Measurements from ENCODE around the gene SIAE.

SIAE gene, protein sequence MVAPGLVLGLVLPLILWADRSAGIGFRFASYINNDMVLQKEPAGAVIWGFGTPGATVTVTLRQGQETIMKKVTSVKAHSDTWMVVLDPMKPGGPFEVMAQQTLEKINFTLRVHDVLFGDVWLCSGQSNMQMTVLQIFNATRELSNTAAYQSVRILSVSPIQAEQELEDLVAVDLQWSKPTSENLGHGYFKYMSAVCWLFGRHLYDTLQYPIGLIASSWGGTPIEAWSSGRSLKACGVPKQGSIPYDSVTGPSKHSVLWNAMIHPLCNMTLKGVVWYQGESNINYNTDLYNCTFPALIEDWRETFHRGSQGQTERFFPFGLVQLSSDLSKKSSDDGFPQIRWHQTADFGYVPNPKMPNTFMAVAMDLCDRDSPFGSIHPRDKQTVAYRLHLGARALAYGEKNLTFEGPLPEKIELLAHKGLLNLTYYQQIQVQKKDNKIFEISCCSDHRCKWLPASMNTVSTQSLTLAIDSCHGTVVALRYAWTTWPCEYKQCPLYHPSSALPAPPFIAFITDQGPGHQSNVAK

DNA sequence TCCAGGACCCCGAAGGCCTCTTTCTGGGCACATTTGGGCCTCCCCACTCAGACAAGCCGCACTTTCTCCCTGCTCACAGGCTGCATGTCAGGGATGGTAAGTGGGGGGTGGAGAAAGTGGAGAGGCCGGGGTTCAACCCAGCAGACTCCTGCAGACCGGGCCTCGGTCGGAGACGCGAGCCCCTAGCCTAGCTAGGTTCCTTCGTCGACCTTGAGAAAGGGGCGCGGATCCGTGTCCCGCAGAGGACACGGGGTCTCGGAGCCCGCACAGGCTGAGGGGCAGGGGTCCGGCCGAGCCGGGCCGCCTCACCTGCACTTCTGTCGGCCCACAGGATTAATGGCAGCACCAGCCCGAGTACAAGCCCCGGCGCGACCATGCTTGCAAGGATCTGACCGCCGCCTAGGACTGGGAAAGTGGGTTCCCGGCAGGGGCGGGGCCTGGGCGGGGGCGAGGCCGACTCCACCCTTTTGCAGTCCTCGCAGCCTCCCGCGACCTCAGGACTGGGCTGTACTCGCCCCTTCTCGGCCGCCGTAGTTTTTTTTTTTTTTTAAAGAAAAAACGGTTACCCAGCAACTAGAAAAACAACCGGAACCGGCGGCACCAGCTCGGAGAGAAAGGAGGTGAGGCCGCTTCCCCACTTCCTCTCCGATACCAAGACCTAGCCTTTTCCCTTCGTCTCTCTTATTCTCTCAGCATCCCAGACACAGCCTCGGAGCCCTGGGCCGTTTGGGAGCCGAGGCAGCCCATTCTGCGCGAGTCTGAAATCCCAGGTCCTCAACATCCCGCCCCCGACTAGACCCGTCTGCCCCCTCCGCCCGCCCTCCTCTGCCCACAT is at the start of gene SIAE, which contains the start of gene SPA17:
SIAE (minus strand) TSS at position 407 of the 835 bp plus-strand sequence; CDS start at position 376, 31 bp downstream.
SPA17 (plus strand) TSS at position 572 of the 835 bp plus-strand sequence. CDS start 1,361 bp downstream, outside the sequence.
- DNase-seq (ENCODE audit: low read depth in 2 of 2, low spot score in 1 of 2) = peak; percentile 53 to 70

- DNase-seq (ENCODE audit: low read depth in 2 of 2, low spot score in 1 of 2) = no peak
Observed at GRCh38 chr11:124722176-124722575, 48.6 kb upstream of the SIAE start.

DNA sequence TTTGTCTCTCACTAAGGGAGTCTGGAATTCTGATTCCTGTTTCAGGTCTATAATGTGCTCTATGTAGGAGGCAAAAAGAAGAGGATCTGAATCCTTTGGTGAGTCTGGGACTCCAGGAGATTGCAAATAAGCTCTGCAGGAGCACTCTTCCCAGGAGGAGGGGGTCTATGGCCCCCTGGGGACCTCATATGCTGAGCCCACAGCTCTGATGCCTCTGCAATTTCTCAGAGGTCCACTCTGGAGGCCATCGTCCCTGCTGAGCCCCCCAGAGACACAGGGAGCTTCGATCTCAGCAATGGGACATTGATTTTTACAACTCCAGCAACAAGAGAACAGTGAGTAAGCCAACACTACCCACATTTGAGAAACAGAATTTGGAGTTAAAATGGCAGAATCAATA is 46.0 kb upstream of the SIAE start:
- DNase-seq (ENCODE audit: low read depth in 2 of 2, low spot score in 1 of 2) = no peak

DNA sequence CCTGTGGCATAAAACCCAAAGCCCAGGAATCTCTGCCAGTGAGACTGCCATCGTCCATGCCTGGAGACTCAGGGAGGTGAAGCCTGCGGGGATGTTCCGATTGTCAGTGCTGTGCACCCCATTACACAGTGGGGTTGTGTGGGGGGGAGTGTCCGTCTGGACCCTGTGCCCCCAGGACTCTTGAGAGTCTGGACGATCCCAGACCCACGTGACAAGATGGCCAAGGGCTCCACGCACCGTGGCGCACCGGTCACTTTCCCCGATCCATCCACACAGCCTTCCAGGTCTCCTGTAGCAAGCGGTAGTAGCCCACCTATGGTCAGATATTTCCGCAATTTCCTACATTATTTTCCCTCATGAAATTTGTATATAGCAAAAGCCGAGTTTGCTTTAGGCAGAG is 45.3 kb upstream of the SIAE start:
- no peak for DNase-seq (ENCODE audit: low read depth in 2 of 2, low spot score in 1 of 2)

DNA sequence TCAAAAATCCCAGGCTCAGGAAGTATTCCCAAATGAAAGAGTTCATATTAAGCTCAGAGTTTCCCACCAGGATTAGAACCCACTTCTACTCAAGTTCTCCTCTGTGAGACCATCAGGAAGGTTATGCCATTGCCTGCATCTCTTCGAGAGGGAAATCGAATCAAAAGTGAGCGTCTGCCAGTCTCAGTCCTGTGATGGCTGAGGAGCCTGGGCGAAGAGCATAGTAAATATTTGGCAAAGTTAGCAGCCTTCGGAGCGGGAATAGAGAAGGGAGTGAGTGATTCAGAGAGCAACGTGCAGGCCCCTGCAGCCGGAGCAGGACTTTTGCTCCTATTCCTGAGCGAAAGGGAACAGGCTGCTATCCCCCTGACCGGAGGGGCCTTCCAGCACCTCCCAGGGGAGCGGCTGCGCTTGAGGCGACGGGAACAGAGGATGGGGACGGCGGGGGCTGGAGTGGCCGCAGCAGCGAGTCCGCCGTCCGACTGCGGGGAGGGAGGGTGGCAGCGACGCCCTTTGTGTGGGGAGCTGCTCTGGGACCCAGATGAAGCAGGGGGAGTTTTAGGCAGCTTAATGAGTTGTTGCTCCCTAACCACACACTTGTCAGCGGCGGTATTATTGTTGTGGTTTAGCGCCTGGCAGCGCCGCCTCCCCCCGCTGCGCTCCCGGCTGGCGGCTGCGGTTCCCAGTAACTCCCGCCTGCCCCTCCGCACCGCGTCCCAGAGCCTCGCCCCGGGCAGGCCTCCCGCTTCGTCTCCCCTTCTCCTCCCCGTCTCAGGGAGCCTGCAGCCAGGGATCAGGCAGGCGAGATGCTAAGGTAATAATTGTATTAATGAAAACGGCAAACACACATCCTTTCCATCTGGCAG is 44.5 kb upstream of the SIAE start:
- no peak for DNase-seq (ENCODE audit: low read depth in 2 of 2, low spot score in 1 of 2)

GRCh38 chr11:124717421-124717785 is 43.9 kb upstream of the SIAE start:
- no peak for DNase-seq (ENCODE audit: low read depth in 2 of 2, low spot score in 1 of 2)

GRCh38 chr11:124716591-124716990 is 43.1 kb upstream of the SIAE start:
- no peak for DNase-seq (ENCODE audit: low read depth in 2 of 2, low spot score in 1 of 2)

DNA sequence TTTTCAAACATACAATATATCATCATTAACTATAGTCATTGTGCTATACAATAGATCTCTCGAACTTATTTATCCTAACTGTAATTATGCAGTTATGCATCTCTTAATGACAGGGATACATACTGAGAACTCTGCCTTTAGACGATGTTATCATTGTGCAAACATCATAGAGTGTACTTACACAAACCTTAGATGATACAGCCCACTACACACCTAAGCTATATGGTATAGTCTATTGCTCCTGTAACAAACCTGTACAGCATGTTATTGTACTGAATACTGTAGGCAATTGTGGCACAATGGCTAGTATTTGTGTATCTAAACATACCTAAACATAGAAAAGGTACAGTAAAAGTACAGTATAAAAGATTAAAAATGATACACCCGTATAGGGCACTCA is 38.9 kb upstream of the SIAE start:
- no peak for DNase-seq (ENCODE audit: low read depth in 2 of 2, low spot score in 1 of 2)

DNA sequence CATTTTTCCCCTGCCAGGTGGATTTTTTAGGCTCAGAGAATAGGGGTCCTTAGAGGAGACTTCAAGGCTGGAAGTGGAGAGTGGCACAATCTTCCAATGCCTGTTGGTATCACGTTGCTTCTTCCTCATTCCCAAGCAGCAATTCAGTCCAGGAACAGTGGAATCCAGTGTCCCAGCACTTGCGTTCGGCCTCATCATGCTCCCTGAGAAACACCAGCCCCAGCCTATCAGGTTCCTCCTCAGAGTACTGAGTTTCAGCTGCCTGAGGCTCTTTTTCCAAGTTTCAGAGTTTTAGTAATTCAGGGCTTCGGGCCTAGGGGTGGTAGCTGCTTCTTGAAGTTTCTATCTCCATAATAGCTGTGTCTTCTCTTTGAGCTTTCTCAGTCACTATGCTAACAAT is 34.3 kb upstream of the SIAE start:
- no peak for DNase-seq (ENCODE audit: low read depth in 2 of 2, low spot score in 1 of 2)

GRCh38 chr11:124700028-124700427 is 26.5 kb upstream of the SIAE start:
- DNase-seq (ENCODE audit: low read depth in 2 of 2, low spot score in 1 of 2) = no peak

GRCh38 chr11:124699547-124699946 is 26.0 kb upstream of the SIAE start:
- no peak for DNase-seq (ENCODE audit: low read depth in 2 of 2, low spot score in 1 of 2)

DNA sequence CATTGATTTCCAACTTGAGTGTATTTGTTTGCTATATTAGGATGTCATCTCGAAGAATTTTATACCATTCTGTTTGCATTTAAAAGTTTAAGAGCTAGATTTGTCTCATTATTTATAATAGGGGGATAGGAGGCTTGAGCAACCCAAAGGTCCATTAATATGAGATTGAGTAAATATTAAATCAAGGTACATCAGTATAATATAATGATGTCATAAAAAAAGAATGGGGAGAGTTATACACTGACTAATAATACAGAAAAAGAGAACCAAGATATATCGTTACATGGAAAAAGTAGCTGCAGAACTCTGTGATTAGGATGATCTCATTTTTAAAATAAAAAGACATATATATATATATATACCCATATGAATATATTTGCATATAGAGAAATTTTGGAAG is 19.6 kb upstream of the SIAE start:
- no peak for DNase-seq (ENCODE audit: low read depth in 2 of 2, low spot score in 1 of 2)

GRCh38 chr11:124682443-124682842 is 8.9 kb upstream of the SIAE start:
- DNase-seq (ENCODE audit: low read depth in 2 of 2, low spot score in 1 of 2) = no peak

DNA sequence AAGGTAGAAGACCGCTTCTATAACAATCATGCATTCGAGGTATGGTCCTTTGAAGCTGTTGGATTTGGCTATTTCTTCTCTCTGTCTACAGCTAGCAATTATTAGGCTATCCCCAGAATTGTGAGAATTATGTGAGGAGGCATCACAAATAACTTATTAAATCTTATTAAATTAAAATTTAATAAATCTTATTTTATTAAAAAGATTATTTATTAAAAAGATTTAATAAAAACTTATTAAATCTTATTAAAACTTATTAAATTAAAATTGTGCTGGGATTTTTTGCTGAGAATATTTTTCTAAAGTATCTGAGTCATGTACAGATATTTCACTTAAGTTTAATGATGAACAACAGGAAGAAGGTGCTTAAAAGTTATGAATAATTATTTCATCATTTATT is 7.9 kb upstream of the SIAE start:
- no peak for DNase-seq (ENCODE audit: low read depth in 2 of 2, low spot score in 1 of 2)

GRCh38 chr11:124678416-124678815 is 4.9 kb upstream of the SIAE start:
- no peak for DNase-seq (ENCODE audit: low read depth in 2 of 2, low spot score in 1 of 2)

- DNase-seq (ENCODE audit: low read depth in 2 of 2, low spot score in 1 of 2) = no peak
Observed at GRCh38 chr11:124676386-124676785, 2.8 kb upstream of the SIAE start.

GRCh38 chr11:124674571-124674970 is 1.0 kb upstream of the SIAE start:
- no peak for DNase-seq (ENCODE audit: low read depth in 2 of 2, low spot score in 1 of 2)

DNA sequence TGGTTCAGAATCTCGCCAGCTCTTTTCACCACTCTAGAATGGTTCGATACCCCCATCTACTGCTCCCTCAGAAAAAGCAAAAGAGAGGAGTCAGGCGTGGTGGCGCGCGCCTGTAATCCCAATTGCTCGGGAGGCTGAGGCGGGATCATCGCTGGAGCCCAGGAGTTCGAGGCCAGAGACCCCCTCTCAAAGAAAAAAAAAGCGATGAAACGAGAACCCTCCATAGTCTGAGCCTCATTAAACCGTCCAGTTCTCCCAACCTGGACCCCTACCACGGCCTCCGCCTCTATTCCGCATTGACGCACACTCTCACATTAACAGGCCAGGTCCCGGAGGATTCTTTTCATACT is 604 bp upstream of the SIAE start:
- DNase-seq (ENCODE audit: low read depth in 2 of 2, low spot score in 1 of 2) = no peak

- no peak for DNase-seq (ENCODE audit: low read depth in 2 of 2, low spot score in 1 of 2)
Observed at GRCh38 chr11:124672536-124673215, 863 bp downstream of the SIAE start.

- no peak for DNase-seq (ENCODE audit: low read depth in 2 of 2, low spot score in 1 of 2)
Observed at GRCh38 chr11:124670732-124671131, 2.8 kb downstream of the SIAE start.

DNA sequence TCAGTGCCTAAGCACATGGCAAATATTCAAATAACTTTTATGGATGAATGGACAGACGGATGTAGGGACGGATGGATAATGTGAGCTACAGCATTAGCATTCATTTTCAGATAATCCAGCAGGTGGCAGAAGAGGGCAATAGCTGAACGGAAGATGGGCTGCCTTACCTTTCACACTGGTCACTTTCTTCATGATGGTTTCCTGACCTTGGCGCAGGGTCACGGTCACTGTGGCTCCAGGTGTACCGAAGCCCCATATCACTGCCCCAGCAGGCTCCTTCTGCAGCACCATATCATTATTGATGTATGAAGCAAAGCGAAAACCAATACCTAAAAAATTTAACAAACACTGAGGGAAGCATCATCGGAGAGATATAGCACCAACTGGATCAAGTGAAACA is 4.3 kb downstream of the SIAE start:
- DNase-seq (ENCODE audit: low read depth in 2 of 2, low spot score in 1 of 2) = no peak
